Gastrocnemius medialis (tissue), 4 donors: ENCODE measurements around the gene KCNK18.

ENCODE experiments used
- CTCF ChIP-seq, 5 experiments: fragments of 450-650 bp in 3 of 5; fragments of 200-600 bp in 2 of 5; sonication (generic) in 2 of 5; IDR thresholded peaks in 4 of 5; conservative IDR thresholded peaks in 1 of 5; 1 replicate in 4 of 5; 2 replicates in 1 of 5; pipeline ENCODE4 v1.5.1; 2016 to 2019; ENCODE audit warnings: antibody characterized with exemption in 5 of 5, mild to moderate bottlenecking in 3 of 5, moderate library complexity in 3 of 5
- POLR2A ChIP-seq, 2 donors: fragments of 450-650 bp; IDR thresholded peaks; one replicate each; pipeline ENCODE4 v1.6.1; 2017; ENCODE audit warnings: antibody characterized with exemption in 2 of 2, mild to moderate bottlenecking in 2 of 2, moderate library complexity in 2 of 2

- TF ChIP-seq CTCF (IDR thresholded peaks at IDR 0.05 in 4 of 5, conservative IDR thresholded peaks at IDR 0.05 in 1 of 5) (no peak), POLR2A (IDR thresholded peaks at IDR 0.05) (no peak)
These were observed 799 bp downstream of the KCNK18 start for GRCh38 chr10:117198088-117198487.
